Left ventricle myocardium inferior (tissue), 1 donor: ENCODE measurements around the gene SPON1. TPM values are rescaled to one million over a fixed set of nuclear protein-coding genes. Genes with fewer than 3 reads are reported as not detected.
"Not testable (repeated sequence)": the region's sequence is repeated elsewhere in the genome, so short reads cannot be mapped to it uniquely, and the experiment has no call there.

ENCODE experiments used
- DNase-seq: peaks from one replicate; pipeline ENCODE4 v3.0.0-alpha.2; 2020
- H3K27ac ChIP-seq: fragments of 200-600 bp; replicated peaks from 2 replicates; pipeline ENCODE4 v1.8.0; 2021
- H3K27me3 ChIP-seq: fragments of 200-600 bp; 2 replicates; pipeline ENCODE4 v1.8.0; 2021; ENCODE audit warnings: low read depth
- H3K36me3 ChIP-seq: fragments of 200-600 bp; 2 replicates; pipeline ENCODE4 v1.8.0; 2021
- H3K4me1 ChIP-seq: fragments of 200-600 bp; 2 replicates; pipeline ENCODE4 v1.8.0; 2021
- H3K4me3 ChIP-seq: fragments of 200-600 bp; 2 replicates; pipeline ENCODE4 v1.8.0; 2021; ENCODE audit warnings: mild to moderate bottlenecking, moderate library complexity
- H3K9me3 ChIP-seq: fragments of 200-600 bp; replicated peaks from 2 replicates; pipeline ENCODE4 v1.8.0; 2021
- CTCF ChIP-seq: fragments of 200-600 bp; IDR thresholded peaks from 2 replicates; pipeline ENCODE4 v1.8.0; 2021; ENCODE audit warnings: antibody characterized with exemption, mild to moderate bottlenecking, borderline replicate concordance
- intact Hi-C: fragments of 100-400 bp; cut with micrococcal nuclease; formaldehyde crosslinking; loops from one replicate; pipeline ENCODE4 v1.11.0; 2022
- total RNA-seq: library from RNA; stranded (reverse); fragmentation: NEBNext Ultra II Directional; extraction: Animal tissue kit (Norgen Biotek cat#: 25700); gene quantifications from one replicate; pipeline ENCODE4 v1.2.1, GENCODE V29; 2021
- donor health status: DM: no; HTN: yes; CAD: no; lungs with severe emphysema.

Gene SPON1
- total RNA-seq, 1 donor from 2014 or later = 9.4 TPM

- Histone ChIP-seq H3K4me3 (no peak overlapping the region), H3K4me1 (peaks cover 14% of the 10 kb centered on the region), H3K27me3 (no peaks in the 10 kb centered on the region), H3K36me3 (no peaks in the 10 kb centered on the region), H3K27ac (no peak overlapping the region), H3K9me3 (peaks cover 5% of the 10 kb centered on the region)
- no peak for DNase-seq
- TF ChIP-seq CTCF = no peak
- intact Hi-C loops = no loop called here
Measured at GRCh38 chr11:13928566-13929251, 33.8 kb upstream of the SPON1 start.

GRCh38 chr11:13929395-13929891 is 33.1 kb upstream of the SPON1 start:
- intact Hi-C loops = no loop called here
- Histone ChIP-seq H3K4me1 (peaks cover 13% of the 10 kb centered on the region), H3K9me3 (peaks cover 10% of the 10 kb centered on the region), H3K27me3 (no peaks in the 10 kb centered on the region), H3K4me3 (no peak overlapping the region), H3K27ac (no peak overlapping the region), H3K36me3 (no peaks in the 10 kb centered on the region)
- DNase-seq = no peak
- TF ChIP-seq CTCF = no peak

GRCh38 chr11:13931356-13931755 is 31.2 kb upstream of the SPON1 start:
- intact Hi-C loops = no loop called here
- Histone ChIP-seq H3K36me3 (no peaks in the 10 kb centered on the region), H3K27me3 (no peaks in the 10 kb centered on the region), H3K27ac (no peak overlapping the region), H3K4me3 (no peak overlapping the region), H3K4me1 (peaks cover 13% of the 10 kb centered on the region), H3K9me3 (peaks cover 10% of the 10 kb centered on the region)
- no peak for TF ChIP-seq CTCF
- no peak for DNase-seq

- H3K4me1 ChIP-seq, H3K4me3 ChIP-seq, H3K27ac ChIP-seq, H3K36me3 ChIP-seq, DNase-seq, intact Hi-C loops: not testable (repeated sequence)
- peaks cover 27% of the 10 kb centered on the region for H3K27me3 ChIP-seq
- peaks cover 14% of the 10 kb centered on the region for H3K9me3 ChIP-seq
Measured at GRCh38 chr11:13937154-13937553, 25.4 kb upstream of the SPON1 start.

GRCh38 chr11:13938829-13939228 is 23.7 kb upstream of the SPON1 start:
- H3K4me1 ChIP-seq, H3K4me3 ChIP-seq, H3K36me3 ChIP-seq, intact Hi-C loops, H3K27ac ChIP-seq, DNase-seq: not testable (repeated sequence)
- Histone ChIP-seq H3K9me3 (peaks cover 14% of the 10 kb centered on the region), H3K27me3 (peaks cover 28% of the 10 kb centered on the region)

- TF ChIP-seq CTCF = no peak
- H3K4me3 ChIP-seq = no peak overlapping the region
- H3K9me3 ChIP-seq = peaks cover 9% of the 10 kb centered on the region
- no peaks in the 10 kb centered on the region for H3K36me3 ChIP-seq
- H3K4me1 ChIP-seq = no peaks in the 10 kb centered on the region
- peaks cover 28% of the 10 kb centered on the region for H3K27me3 ChIP-seq
- DNase-seq = no peak
- intact Hi-C loops = no loop called here
- H3K27ac ChIP-seq = no peak overlapping the region
Measured at GRCh38 chr11:13939961-13940906, 22.3 kb upstream of the SPON1 start.
